22Rv1 (cell line): ENCODE results near the gene NKX6-2.

Experiments
- CTCF ChIP-seq: fragments of 450-650 bp; IDR thresholded peaks from 2 replicates; pipeline ENCODE4 v1.5.1; 2017; ENCODE audit warnings: mild to moderate bottlenecking
- ZFX ChIP-seq: fragments of 450-650 bp; IDR thresholded peaks from 2 replicates; pipeline ENCODE4 v1.6.1; 2017; ENCODE audit warnings: antibody characterized with exemption, borderline replicate concordance

GRCh38 chr10:132832186-132832969 is 46.4 kb upstream of the NKX6-2 start:
- no peak for TF ChIP-seq CTCF
- TF ChIP-seq ZFX: no peak
